Activated CD4-positive, CD25-positive, alpha-beta regulatory T cell (primary cell): Measurements from ENCODE around the gene ERC2.

Experiments used
- DNase-seq, 4 experiments: peaks; one replicate each; lab custom pipeline; 2025; lab: John Stamatoyannopoulos, UW

Gene ERC2

DNA sequence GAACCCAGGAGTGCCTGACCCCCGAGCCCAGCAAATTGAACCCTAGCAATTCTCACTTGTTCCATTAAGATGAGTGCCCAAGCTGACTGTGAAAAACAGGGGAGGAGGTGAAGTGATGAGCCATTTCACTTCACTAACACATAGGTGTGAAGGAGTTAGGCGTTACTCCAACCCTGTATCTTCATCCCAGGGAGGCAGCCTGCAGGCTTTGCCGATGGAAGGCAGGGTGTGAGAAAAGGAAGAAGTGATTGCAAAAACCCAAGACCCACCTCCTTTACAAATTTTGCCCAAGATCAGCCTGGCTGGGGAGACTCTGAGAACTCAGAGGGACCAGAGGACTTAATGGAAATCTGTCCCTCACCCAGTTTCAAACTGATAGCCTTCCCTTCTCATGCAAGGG is 851.5 kb downstream of the ERC2 start:
- DNase-seq = no peak

DNA sequence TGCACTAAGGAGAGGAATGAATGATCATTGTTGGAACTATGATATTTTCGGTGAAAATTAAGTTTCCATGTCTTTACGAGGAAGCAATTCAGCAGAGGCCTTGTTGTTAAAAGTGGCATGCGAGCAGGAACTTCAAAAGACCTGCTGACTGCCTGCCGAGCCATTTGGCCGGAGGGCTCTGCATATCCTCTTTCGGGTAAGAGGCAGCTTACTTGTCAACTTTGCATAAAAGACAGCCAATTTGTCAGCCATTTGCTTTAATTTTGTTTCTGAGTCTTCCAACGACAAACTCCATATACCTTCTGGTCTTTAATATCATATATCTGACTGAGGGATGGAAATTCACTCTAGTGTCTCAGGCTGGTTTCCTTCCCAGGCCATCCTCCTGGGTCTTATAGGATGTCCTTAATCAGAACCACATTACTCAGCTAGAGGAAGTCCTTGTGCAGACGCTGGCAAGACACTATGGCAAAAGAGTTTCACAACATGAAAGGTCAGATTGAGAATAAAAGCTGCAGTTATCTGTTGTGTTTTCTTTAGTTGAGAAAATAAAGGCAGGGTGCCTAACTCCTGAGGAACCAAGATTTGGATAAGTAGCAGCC is 852.5 kb downstream of the ERC2 start:
- no peak for DNase-seq

DNA sequence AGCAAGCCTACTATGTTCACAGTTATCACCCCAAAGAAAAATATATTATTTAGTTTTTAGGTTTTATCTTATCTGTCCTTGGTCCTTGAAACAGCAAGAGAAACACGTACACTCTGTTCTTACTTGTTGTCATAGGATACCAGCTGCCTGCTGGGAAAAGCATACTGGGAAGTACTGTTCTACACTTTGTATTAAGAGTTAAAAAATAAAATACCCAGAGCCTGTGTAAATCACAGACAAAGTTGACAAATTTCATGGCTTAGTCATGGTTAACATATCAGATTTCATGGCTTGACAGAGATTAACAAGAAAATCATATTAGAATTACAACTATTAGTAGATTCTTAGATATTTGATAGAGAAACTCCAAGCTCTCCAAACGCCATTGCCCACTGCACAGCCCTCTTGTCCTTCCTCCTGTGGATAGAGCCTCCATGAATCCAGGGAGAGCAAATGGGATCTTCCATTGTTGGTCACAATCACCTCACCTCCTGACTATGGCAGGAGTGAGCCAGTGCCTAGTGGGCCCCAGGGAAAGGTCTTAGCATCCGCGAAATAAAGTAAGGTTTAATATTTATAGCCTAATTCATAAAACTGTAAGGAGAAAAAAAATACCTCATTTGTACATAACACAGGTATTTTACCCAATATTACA is 853.1 kb downstream of the ERC2 start:
- no peak for DNase-seq

DNA sequence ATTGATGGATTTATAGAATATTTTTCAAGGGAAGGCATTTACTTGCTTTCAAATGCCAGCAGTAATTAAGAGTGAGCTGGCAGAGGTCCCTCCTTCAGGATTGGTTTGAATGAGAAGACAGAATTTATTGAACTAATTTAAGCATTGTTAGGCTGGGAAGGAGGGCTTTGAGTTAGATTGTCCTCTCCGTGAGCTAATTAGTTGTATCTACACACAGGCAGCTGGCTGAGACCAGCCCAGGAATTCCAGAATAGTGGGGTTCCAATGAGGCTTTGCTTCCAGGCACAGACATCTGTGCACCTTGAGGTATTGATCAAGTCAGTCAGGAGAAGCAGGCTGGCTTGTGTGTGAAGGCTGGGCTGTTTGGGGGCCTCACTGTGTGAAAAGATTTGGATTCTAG is 857.1 kb downstream of the ERC2 start:
- DNase-seq = no peak

DNA sequence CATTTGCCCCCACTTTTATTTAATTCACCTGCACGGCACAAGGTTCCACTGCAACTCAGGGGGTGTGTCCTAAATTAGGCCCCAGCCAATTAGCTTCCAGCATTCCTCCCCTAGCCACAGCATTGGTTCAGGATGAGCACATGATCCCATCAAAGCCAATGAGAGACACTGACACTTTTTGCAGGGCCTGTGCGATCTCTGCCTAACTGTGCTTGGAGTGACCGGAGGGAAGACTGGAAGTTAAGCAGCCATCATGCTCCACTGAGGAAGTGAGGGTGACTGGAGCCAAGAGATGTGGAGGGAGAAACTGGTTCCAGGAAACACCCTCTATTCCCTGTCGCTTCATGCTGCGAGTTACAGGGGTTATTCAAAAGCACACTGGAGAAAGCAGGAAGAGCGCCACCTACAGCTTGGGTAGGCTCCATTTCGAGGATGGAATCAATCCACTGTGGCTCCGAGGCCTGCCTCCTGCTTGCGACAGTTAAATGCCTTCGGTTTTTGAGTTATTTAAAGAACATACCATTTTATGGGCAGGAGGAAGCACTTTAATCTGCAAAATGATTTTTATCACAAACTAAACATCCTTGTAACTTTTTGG is 858.9 kb downstream of the ERC2 start:
- no peak for DNase-seq

DNA sequence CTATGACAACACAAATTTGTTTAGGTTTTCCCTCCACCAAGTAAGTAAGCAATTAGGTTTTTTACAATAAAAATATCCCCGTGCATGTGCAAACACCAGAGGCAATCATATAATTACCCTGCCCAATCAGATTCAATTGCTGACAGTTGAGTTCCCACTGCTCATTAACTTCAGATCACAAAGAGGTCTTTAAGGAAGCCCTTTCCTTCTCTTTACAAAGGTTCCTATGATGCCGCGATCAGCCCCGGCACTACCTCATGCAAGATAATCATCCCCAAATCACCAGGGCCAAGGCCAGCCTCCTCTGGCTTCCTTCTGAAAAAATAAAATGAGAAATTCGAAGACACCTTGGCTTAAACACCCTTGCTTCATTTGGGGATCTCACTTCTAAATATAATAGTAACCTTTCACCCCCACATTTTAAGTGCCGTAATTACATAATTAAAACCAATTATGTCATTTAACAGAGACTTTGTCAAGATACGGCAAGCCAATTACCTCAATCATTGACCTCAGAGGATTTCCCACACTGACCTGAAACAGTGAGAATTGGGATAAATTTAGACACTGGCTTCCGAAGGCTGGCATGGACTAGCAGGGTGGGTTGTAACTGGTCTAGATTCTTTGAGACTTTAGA is 859.8 kb downstream of the ERC2 start:
- DNase-seq = no peak

DNA sequence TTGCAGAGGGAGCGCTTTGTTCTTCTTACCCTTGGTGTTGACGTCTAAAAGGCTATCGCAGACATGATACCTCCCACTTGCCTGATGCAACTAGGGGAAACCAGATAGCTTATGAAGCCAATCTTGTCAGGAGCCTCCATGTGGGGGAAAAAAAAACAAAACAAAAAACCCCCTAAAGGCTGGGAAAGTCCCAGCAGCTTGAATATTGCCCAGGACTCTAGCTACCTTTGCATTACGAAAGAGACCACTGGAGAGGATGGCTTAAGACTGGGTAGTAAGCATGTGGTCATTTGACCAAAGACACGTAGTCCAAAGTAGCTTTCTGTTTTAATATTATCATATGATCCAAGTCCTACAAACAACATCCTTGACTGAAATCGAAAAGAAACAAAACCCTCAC is 860.4 kb downstream of the ERC2 start:
- no peak for DNase-seq

DNA sequence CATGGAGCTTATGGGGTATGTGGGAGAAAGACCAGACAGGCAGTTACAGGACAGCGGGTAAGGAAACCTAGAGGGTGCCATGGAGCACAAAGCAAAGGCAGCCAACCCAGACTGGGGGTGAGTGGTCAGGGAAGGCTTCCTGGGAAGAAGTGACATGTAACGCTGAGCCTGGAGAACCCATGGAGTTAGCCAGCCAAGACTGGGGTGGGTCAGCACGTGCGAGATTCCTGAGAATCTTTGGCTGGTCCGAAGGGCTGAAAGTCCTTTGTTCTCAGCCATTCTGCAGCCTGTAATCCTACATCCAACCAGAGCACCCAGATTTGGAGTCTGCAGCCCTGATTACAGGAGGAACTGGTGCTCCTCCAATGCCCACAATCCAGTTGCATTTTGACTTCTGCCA is 861.1 kb downstream of the ERC2 start:
- no peak for DNase-seq

DNA sequence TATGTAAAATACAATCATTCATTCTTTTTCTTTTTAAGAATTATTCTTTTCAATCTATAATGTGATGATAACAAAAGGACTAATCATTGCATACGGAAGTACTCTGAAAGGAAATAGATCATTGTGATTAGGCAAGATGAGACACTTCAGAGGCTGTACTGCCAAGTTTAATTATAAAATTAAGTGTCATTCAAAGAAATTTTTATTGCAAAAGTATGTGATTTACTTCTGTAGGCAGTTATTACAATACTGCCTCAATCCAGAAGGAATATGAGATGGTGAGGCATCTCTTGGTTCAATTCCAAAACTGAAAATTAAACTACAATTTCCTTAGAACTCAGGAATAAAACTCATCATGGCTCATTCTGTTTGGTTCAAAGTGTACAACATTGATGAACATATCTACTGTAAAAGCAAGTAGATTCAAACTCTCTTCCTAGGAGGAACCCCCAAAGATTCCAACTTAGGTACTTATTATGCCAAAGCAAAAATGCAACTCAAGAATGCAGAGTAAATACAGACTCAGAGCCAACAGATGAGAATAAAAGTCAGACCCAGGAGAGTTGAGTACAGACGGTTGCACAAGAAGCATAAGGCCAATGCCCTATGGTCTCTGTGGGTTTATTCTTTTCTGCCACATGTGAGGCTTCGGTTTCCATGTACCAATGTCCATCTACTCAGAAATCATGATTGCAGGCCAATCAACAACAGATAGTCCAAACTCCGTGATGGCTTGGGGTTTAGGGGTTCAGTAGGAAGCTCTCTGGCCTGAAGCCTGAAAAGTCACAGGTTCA is 862.6 kb downstream of the ERC2 start:
- no peak for DNase-seq

DNA sequence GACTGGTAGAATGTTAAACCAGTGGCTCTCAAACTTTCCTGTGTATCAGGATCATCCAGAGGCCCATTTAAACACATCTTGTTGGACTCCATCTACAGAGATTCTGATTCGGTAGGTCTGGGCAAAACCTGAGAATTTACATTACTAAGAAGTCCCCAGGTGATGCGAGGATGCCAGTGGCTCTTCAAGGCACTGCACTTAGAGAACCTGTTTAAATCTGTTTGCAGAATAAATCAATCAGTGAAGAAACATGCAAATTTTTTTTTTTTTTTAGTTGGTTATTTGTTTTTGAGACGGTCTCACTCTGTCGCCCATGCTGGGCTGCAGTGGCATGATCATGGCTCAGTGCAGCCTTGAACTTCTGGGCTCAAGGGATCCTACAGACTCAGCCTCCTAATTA is 863.4 kb downstream of the ERC2 start:
- no peak for DNase-seq

DNA sequence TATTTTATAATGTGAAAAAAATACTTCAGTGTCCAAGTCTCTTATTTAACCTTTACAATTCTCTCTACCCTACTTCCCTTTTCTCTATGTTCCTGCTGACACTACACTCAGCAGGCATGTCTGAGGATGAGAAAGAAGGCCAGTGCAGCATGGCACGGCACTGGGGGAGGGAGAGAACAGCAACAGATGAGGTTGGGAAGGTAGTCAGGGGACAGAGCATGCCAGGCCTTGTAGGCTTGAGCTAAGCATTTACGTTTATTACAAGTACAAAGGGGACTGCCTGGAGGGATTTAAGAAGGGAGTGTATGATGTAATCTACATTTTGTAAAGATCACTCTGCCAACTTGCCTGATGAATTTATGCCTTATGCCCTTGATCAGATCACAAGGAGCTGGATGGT is 863.9 kb downstream of the ERC2 start:
- no peak for DNase-seq

DNA sequence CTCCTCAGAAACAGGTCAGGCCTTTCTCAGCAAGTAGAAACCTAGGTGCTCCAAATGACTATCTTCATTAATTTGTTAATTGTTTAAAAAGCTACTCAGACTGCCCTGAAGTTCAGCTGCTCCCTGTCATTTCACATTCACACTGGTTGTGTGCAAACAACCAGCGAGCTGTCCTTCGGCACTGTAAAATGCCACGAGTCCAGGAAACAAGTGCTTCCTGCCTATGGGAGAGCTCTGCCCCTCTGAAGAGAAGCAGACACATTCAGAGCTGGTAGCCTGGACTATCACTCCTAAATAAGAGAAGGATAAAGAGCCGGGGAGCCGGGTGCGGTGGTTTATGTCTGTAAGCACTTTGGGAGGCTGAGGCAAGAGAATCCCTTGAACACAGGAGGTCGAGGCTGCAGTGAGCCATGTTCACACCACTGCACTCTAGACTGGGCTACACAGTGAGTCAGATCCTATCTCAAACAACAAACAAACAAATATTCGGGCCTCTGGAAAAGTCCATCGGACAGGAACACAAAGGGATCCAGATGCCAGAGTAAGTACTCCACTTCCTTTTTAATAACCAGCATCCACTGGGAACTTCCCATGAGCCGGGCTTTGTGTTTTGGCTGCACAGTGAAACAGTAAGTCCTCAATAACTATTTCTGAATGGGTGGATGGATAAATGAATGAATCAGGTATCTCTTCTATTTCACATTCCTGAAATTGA is 866.7 kb downstream of the ERC2 start:
- no peak for DNase-seq

DNA sequence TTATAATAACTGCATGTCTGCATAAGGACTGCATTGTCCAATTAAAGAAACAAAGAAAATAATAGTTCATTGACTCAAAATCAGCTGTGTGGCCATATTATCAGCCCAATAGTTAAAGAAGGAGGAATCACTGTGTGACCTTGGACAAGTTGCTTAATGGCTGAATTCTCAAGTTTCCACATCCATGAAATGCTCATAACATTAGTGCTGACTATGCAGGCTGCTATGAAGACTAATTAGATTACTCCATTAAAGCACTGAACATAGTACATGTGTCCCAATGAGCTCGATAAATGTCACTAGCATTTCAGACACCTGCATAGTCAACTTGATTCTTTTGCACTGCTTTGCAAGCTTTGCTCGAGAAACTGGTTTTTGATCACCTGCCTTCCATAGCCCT is 870.0 kb downstream of the ERC2 start:
- DNase-seq = no peak

DNA sequence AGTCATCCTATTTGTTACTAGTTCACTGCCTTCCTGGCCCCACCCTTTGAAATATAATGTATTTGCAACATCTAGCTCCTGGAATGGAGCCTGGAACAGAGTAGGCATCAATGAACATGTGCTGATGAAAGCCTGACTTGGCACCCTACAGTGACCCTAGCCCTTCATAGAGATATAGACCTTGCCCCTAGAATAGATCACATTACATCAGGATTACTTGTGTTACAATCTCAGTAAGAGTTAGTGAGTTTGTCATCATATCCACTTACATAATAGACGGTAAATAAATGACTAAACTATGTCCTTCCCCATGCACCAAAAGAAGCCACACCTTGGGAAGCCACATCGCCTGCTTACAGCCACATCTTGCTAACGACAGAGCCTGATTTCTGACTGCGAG is 870.6 kb downstream of the ERC2 start:
- DNase-seq = no peak

DNA sequence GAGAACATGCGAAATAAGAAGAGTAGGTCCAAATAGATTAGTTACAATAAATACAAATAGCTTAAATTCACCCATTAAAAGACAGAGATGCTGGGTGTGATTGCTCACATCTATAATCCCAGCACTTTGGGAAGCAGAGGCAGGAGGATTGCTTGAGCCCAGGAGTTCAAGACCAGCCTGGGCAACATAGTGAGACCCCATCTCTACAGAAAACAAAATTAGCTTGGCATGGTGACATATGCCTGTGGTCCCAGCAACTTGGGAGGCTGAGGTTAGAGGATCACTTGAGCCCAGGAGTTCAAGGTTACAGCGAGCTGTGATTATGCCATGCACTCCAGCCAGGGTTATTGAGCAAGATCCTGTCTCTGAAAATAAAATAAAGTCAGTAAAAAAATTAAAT is 872.1 kb downstream of the ERC2 start:
- DNase-seq = no peak

DNA sequence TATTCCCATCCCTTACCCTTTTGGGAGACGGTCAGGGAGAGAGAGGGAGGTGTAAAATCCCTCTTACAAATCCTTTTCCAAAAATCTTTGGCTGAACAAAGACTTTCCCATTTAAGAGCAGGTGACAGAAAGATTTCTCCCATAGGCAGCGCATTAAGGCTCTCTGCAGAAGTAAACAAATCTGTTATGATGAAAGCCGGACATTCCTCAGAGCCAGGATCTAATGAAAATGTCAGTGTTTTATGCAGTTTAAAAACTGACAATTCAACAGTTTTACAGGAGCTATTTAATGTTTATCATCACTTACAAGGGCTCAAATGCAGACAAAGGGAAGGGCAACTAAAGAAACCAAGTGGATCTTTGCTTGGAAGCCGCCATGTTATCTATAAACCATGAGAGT is 872.8 kb downstream of the ERC2 start:
- DNase-seq = no peak

DNA sequence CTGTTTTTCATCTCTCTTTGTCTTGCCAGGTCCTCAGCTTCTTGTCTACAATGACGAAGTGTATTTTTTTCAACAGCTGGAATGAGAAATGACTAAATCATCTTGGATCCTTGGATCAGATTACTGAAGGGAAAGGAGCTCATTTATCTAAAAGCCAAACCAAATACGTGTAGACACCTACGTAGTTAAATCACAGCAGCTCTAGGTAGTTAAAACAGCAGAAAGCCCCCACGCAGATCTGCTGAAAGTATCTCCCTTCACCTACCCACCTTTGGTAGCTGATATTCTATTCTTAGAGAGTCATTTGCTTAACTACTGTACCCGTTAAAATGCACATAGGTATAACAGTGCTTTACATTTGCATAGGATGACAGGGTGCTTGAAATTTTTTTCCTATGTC is 875.7 kb downstream of the ERC2 start:
- no peak for DNase-seq

DNA sequence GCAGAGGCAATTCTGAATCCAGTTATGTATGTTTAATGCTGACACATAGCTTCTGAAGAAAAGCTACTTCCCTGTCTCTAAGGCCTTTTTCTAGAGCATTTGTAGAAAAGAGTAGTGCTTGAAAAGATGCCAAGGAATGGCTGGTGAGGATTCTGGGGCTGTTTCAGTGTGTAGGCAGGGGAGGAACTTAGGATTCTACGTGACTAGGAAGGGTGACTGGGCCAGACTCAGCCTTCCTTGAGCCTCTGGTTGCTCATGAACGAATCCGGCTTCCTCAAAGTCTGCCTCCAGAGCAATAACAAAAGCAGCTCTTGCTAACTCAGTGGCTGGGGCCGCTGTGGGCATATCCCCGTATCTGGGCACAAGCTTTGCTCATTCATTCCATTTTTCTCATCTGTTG is 876.4 kb downstream of the ERC2 start:
- no peak for DNase-seq

DNA sequence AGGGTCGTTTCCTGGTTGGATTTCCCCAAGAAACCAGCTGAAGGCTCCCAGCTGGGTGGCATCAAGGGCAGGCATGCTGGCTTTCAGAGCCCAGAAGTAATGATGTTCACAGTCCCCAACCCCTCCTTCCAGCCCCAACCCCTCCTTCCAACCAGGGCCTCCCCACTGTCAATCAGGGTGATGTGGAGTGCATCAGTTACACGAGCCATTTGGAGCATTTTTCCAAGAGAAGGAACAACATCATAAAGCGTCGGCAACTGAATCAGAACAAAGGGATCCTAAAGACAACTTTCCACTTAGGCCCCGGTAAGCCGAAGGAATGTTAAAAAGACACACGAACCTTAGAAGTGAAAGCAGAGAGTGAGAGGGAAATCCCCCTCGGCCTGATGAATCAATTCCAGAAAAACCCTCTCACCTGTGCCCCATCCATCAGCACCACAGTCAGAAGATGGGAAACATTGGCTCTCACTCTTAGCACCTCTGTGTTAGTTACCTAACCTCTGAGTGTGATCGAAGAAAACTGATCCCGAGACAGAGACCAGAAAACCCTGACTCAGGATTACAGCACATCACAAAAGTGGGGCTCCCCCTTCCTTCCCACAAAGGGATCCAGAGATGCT is 880.0 kb downstream of the ERC2 start:
- DNase-seq = no peak

DNA sequence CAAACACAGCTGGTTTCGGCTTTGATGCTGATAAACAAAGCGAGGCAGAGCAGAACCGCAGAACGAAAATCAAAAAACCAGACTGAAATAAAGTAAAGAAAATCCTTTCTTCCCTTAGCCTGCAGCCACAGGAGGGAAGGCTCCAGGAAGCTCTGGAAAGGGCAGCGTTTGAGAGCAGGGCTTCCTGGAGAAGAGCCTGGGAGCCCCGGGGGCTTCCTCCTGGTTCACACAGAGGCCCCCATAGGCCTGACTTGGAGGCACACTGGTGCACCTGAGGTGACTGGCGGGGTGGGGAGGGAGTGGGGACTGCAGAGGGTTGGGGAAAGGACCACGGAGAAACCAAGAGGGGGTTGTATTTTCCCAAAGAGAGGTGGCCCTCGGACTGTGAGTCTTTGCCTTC is 882.4 kb downstream of the ERC2 start:
- DNase-seq = no peak

DNA sequence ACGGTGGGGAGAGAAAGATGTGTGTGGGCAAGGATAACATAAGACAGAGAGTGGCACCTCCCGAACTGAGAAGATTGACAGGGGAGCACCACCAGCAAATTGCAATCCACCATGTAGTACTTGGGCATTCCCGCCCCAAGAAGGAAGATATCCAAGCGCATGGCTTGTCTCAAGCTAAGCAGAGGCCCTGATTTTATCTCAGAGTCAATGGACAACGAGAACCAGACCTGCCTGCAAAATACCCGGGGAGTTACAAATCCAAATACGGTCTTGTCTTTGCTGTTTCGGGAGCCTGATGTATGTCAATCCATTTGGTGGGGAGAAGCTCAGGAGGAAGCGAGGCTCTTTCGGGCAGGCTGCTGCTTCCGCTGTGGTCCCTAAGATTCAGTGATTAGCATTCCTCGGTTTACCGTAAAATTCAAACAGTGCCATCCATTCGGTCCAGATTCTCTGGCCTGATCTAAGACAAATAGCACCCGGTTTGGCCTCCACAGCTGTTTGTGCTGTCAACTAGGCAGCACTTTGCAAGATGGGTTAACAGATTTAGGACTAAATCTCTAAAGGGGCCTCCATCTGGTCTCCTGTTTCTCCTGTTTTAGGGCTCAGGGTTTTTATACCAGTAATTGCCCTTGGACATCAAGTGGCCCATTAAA is 883.4 kb downstream of the ERC2 start:
- DNase-seq = no peak
